Activated T-helper 1 cell treated with anti-CD3 and anti-CD28 coated beads, Interleukin-12 subunit alpha, Interleukin-12 subunit beta, Interleukin-2, Interleukin-4 antibody, amounts not matched to agents 30 ng/mL and 10 ng/mL and 1 ng/mL, durations not matched to agents 14 hours and 24 hours and 36 hours (primary cell): ENCODE measurements around the gene PRR5L. TPM values are rescaled to one million over a fixed set of nuclear protein-coding genes. Genes with fewer than 3 reads are reported as not detected.

Experiments used
- DNase-seq: peaks from one replicate; pipeline ENCODE4 v3.0.0; 2021; ENCODE audit warnings: low spot score
- H3K27ac Mint-ChIP-seq: one replicate; pipeline ENCODE4 v1.8.0; 2021; ENCODE audit warnings: mild to moderate bottlenecking, mixed read lengths
- H3K27me3 Mint-ChIP-seq: one replicate; pipeline ENCODE4 v1.8.0; 2022; ENCODE audit warnings: mild to moderate bottlenecking, moderate library complexity, mixed read lengths; ENCODE audit not compliant: insufficient read depth
- H3K36me3 Mint-ChIP-seq: one replicate; pipeline ENCODE4 v1.8.0; 2021; ENCODE audit warnings: low read depth, mixed read lengths
- H3K4me1 Mint-ChIP-seq: one replicate; pipeline ENCODE4 v1.8.0; 2021; ENCODE audit warnings: low read depth, mixed read lengths
- H3K4me3 Mint-ChIP-seq: one replicate; pipeline ENCODE4 v1.8.0; 2021; ENCODE audit warnings: mild to moderate bottlenecking, moderate library complexity, mixed read lengths
- H3K9me3 Mint-ChIP-seq: one replicate; pipeline ENCODE4 v1.8.0; 2021; ENCODE audit warnings: mixed read lengths
- intact Hi-C: fragments of 100-400 bp; cut with micrococcal nuclease; formaldehyde crosslinking; loops from one replicate; pipeline ENCODE4 v1.15.1; 2024
- total RNA-seq: library from RNA; stranded (reverse); gene quantifications from 2 replicates; pipeline ENCODE4 v1.2.3, GENCODE V29; 2022

PRR5L gene
- total RNA-seq, 1 donor from 2014 or later = 64.0 TPM

GRCh38 chr11:36512016-36512415 lies 215.9 kb downstream of the PRR5L start:
- intact Hi-C loops = loop anchor here (5.0 kb wide), 1 partner anchor 45 kb away; no protein-coding TSS in a partner anchor
- H3K36me3 Mint-ChIP-seq = peaks cover 4% of the 10 kb centered on the region
- H3K27me3 Mint-ChIP-seq = peaks cover 11% of the 10 kb centered on the region
- DNase-seq = no peak
- H3K9me3 Mint-ChIP-seq = no peaks in the 10 kb centered on the region
- H3K4me3 Mint-ChIP-seq = no peak overlapping the region
- no peak overlapping the region for H3K27ac Mint-ChIP-seq
- peaks cover 21% of the 10 kb centered on the region for H3K4me1 Mint-ChIP-seq

- Mint-ChIP-seq H3K36me3 (no peaks in the 10 kb centered on the region), H3K4me1 (peaks cover 10% of the 10 kb centered on the region), H3K9me3 (no peaks in the 10 kb centered on the region), H3K4me3 (no peak overlapping the region), H3K27ac (no peak overlapping the region), H3K27me3 (peaks cover 16% of the 10 kb centered on the region)
- no peak for DNase-seq
- intact Hi-C loops = loop anchor here (5.0 kb wide), 1 partner anchor 43 kb away; no protein-coding TSS in a partner anchor
These were observed 217.9 kb downstream of the PRR5L start for GRCh38 chr11:36513965-36514364.

Other genes starting within 250 kb of the PRR5L start
- gene COMMD9, start 6.9 kb upstream of the PRR5L start, total RNA-seq = 39.7 and 41.3 TPM in 2 replicates
- 10.5 and 11.1 TPM in 2 replicates for gene TRAF6, start 214.0 kb downstream of the PRR5L start, total RNA-seq